Heart left ventricle (tissue), 13 donors: ENCODE results near the gene GATAD2B.

ENCODE experiments used
- CTCF ChIP-seq, 12 donors: fragments of 200-600 bp; sonication (generic) in 4 of 12; IDR thresholded peaks; one replicate each; pipeline versions ENCODE4 v1.5.0 to v1.8.0; 2018 to 2022; ENCODE audit warnings: antibody characterized with exemption in 12 of 12, mild to moderate bottlenecking in 5 of 12
- POLR2A ChIP-seq, 2 donors: fragments of 450-650 bp; IDR thresholded peaks; one replicate each; pipeline ENCODE4 v1.6.1; 2017; ENCODE audit warnings: antibody characterized with exemption in 2 of 2, mild to moderate bottlenecking in 2 of 2, moderate library complexity in 2 of 2
- donor health status: ischemic (EF 13 %, LVEDD 7.1; RV severe dilation, severe dysfunction).
- donor health status: DM: no; HTN: yes; CAD: no.
- donor health status: DM: no; HTN: no; CAD: no.
- donor health status: ischemic (EF 25% LVEDD 6.9; RV normal size, moderate dysfunction).
- donor health status: ischemic (EF 25% LVEDD 5.7; RV mildly dilated, moderate dysfunction).
- donor health status: ischemic (EF 35%, LVEDD 5.7; RV mildly dilated, moderate dysfunction).
- donor health status: nonischemic (EF 11% LVEDD 7.7; RV severe dilation, severe dysfunction).
- donor health status: DM: yes; HTN: yes; CAD: no.
- donor health status: PGD.
- donor health status: ischemic (EF 29% LVEDD 5.4; RV normal size, mild dysfunction).
- donor health status: nonischemic (EF 23%, LVEDD 6.1; RV moderate dilation, normal function).

- TF ChIP-seq POLR2A (IDR thresholded peaks at IDR 0.05) (no peak), CTCF (IDR thresholded peaks at IDR 0.05) (no peak)
Measured at GRCh38 chr1:153801028-153801625, 121.6 kb downstream of the GATAD2B start.
